Mesenchymal stem cell (in vitro differentiated cells and primary cell): ENCODE results near the gene MED27.

Experiments
- DNase-seq: peaks from one replicate; pipeline ENCODE4 v3.0.0-alpha.2; 2013
- H2AFZ ChIP-seq: one replicate; pipeline ENCODE4 v1.6.1; 2013; ENCODE audit warnings: low read depth, mild to moderate bottlenecking, control low read depth, inconsistent platforms, low read length, moderate library complexity
- H2AK5ac ChIP-seq: 2 replicates; pipeline ENCODE4 v1.6.1; 2013; ENCODE audit warnings: low read length, moderate library complexity, mild to moderate bottlenecking, inconsistent platforms; ENCODE audit not compliant: severe bottlenecking
- H2BK120ac ChIP-seq: one replicate; pipeline ENCODE4 v1.6.1; 2013; ENCODE audit warnings: low read depth, mild to moderate bottlenecking, inconsistent platforms, low read length, moderate library complexity
- H2BK12ac ChIP-seq, 2 experiments: one replicate each; pipeline ENCODE4 v1.6.1; 2013; ENCODE audit warnings: inconsistent platforms in 2 of 2, low read length in 2 of 2, mild to moderate bottlenecking in 2 of 2, moderate library complexity in 2 of 2, control low read depth in 1 of 2
- H2BK15ac ChIP-seq: one replicate; pipeline ENCODE4 v1.6.1; 2013; ENCODE audit warnings: mild to moderate bottlenecking, low read depth, inconsistent platforms; ENCODE audit not compliant: poor library complexity, severe bottlenecking
- H2BK5ac ChIP-seq: 2 replicates; pipeline ENCODE4 v1.6.1; 2013; ENCODE audit warnings: low read depth, mild to moderate bottlenecking, low read length, control low read depth, inconsistent platforms; ENCODE audit not compliant: poor library complexity, severe bottlenecking
- H3K14ac ChIP-seq, 2 experiments: one replicate each; pipeline ENCODE4 v1.6.1; 2013; ENCODE audit warnings: inconsistent platforms in 2 of 2, low read length in 2 of 2, control low read depth in 1 of 2, mild to moderate bottlenecking in 1 of 2, moderate library complexity in 1 of 2
- H3K18ac ChIP-seq, 2 experiments: one replicate each; pipeline ENCODE4 v1.6.1; 2013; ENCODE audit warnings: inconsistent platforms in 2 of 2, low read length in 2 of 2, control low read depth in 1 of 2, low read depth in 1 of 2, mild to moderate bottlenecking in 1 of 2
- H3K23ac ChIP-seq, 2 experiments: one replicate each; pipeline ENCODE4 v1.6.1; 2013; ENCODE audit warnings: inconsistent platforms in 2 of 2, low read length in 2 of 2, mild to moderate bottlenecking in 2 of 2, moderate library complexity in 2 of 2, control low read depth in 1 of 2
- H3K27ac ChIP-seq: 2 replicates; pipeline ENCODE4 v1.5.1; 2013; ENCODE audit warnings: mild to moderate bottlenecking, moderate library complexity, low read length, control low read depth, inconsistent platforms; ENCODE audit not compliant: poor library complexity, severe bottlenecking
- H3K27me3 ChIP-seq, 2 experiments: 2 replicates each; pipeline versions ENCODE4 v1.6.1 to v1.7.0; 2013; ENCODE audit warnings: low read length in 2 of 2, mild to moderate bottlenecking in 2 of 2, moderate library complexity in 2 of 2, control low read depth in 1 of 2, inconsistent platforms in 1 of 2; ENCODE audit not compliant: control insufficient read depth in 1 of 2, insufficient read depth in 1 of 2
- H3K36me3 ChIP-seq, 2 experiments: 2 replicates each; pipeline versions ENCODE4 v1.6.1 to v1.7.0; 2013; ENCODE audit warnings: low read length in 2 of 2, control low read depth in 1 of 2, inconsistent platforms in 1 of 2, low read depth in 1 of 2, mild to moderate bottlenecking in 1 of 2; ENCODE audit not compliant: insufficient read depth in 2 of 2, control insufficient read depth in 1 of 2
- H3K4ac ChIP-seq, 2 experiments: one replicate each; pipeline ENCODE4 v1.6.1; 2013; ENCODE audit warnings: inconsistent platforms in 2 of 2, low read length in 2 of 2, mild to moderate bottlenecking in 2 of 2, moderate library complexity in 2 of 2, control low read depth in 1 of 2, low read depth in 1 of 2
- H3K4me1 ChIP-seq: 2 replicates; pipeline ENCODE4 v1.6.1; 2013; ENCODE audit warnings: low read depth, low read length, control low read depth; ENCODE audit not compliant: control insufficient read depth, insufficient read depth
- H3K4me2 ChIP-seq: 2 replicates; pipeline ENCODE4 v1.6.1; 2013; ENCODE audit warnings: low read length, mild to moderate bottlenecking, inconsistent platforms; ENCODE audit not compliant: poor library complexity, severe bottlenecking
- H3K4me3 ChIP-seq, 2 experiments: 2 replicates each; pipeline versions ENCODE4 v1.5.1 to v1.7.0; 2013; ENCODE audit warnings: low read length in 2 of 2, mild to moderate bottlenecking in 2 of 2, control low read depth in 1 of 2, low read depth in 1 of 2; ENCODE audit not compliant: insufficient read depth in 1 of 2
- H3K79me1 ChIP-seq: replicated peaks from 2 replicates; pipeline ENCODE4 v1.6.1; 2013; ENCODE audit warnings: mild to moderate bottlenecking, control low read depth, low read length, inconsistent platforms; ENCODE audit not compliant: poor library complexity, severe bottlenecking
- H3K9ac ChIP-seq: 2 replicates; pipeline ENCODE4 v1.7.0; 2013; ENCODE audit warnings: mild to moderate bottlenecking, low read length, moderate library complexity
- H3K9me3 ChIP-seq: 2 replicates; pipeline ENCODE4 v1.7.0; 2013; ENCODE audit warnings: mild to moderate bottlenecking, low read length; ENCODE audit not compliant: control insufficient read depth
- H4K8ac ChIP-seq: one replicate; pipeline ENCODE4 v1.6.1; 2013; ENCODE audit warnings: inconsistent platforms, mild to moderate bottlenecking, low read length, moderate library complexity
- H4K91ac ChIP-seq: one replicate; pipeline ENCODE4 v1.6.1; 2013; ENCODE audit warnings: mild to moderate bottlenecking, low read length, inconsistent platforms
- WGBS: methylation state at CpG from one replicate; pipeline ENCODE4 v1.1.7; 2013; ENCODE audit warnings: mixed read lengths; 5-methylcytosine and 5-hydroxymethylcytosine counted together

MED27 gene

GRCh38 chr9:132044176-132044875 lies 35.3 kb downstream of the MED27 start:
- WGBS, result 70% methylated on average over 7 of the region's 8 CpGs
- H3K9ac ChIP-seq, result no peak overlapping the region
- peak overlapping the region; percentile 13 for H2AK5ac ChIP-seq
- no peak overlapping the region for H2BK120ac ChIP-seq
- H2BK15ac ChIP-seq, result no peak overlapping the region
- no peaks in the 10 kb centered on the region for H3K9me3 ChIP-seq
- H3K14ac ChIP-seq, result no peak overlapping the region
- peak overlapping the region; percentile 24 for H3K27ac ChIP-seq
- H3K23ac ChIP-seq, result no peak overlapping the region
- H3K36me3 ChIP-seq, result no peaks in the 10 kb centered on the region
- DNase-seq, result peak; percentile 38
- peak overlapping the region in 1 of 2 experiments; percentile 58 for H3K18ac ChIP-seq
- no peaks in the 10 kb centered on the region for H3K27me3 ChIP-seq
- no peak overlapping the region for H2AFZ ChIP-seq
- peaks cover 18% of the 10 kb centered on the region for H3K79me1 ChIP-seq
- H4K91ac ChIP-seq, result no peak overlapping the region
- no peak overlapping the region for H3K4me3 ChIP-seq
- peaks cover 16% of the 10 kb centered on the region for H3K4me1 ChIP-seq
- peak overlapping the region; percentile 18 for H3K4me2 ChIP-seq
- no peak overlapping the region for H3K4ac ChIP-seq
- H4K8ac ChIP-seq, result no peak overlapping the region
- no peak overlapping the region for H2BK12ac ChIP-seq
- H2BK5ac ChIP-seq, result no peak overlapping the region

DNA sequence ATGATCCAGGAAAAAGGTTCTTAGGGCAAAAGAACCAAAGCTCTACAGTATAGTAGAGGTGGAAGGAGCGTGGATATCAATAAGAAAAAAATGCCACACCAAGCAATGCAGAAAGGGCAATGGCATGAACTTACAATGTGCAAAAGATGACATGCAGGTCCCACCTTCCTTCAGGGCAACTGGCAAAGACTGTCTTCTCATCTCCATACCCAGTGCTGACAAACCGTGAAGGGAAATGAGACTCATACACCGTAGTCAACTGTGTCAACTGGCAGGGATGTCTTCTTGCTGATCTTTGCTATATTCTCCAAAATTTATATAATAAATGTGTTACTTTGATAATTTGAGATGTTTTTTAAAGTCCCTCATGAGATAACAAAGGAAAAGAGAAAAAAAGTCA lies 36.0 kb downstream of the MED27 start:
- Histone ChIP-seq H3K18ac (peak overlapping the region in 1 of 2 experiments; percentile 3), H3K9me3 (no peaks in the 10 kb centered on the region), H3K4me1 (peaks cover 16% of the 10 kb centered on the region), H3K36me3 (no peaks in the 10 kb centered on the region), H4K8ac (no peak overlapping the region), H3K4me3 (no peak overlapping the region), H3K23ac (no peak overlapping the region), H2BK5ac (no peak overlapping the region), H2AFZ (no peak overlapping the region), H3K27me3 (no peaks in the 10 kb centered on the region), H3K14ac (no peak overlapping the region), H3K4me2 (no peak overlapping the region), H2BK15ac (no peak overlapping the region), H3K9ac (no peak overlapping the region), H2AK5ac (no peak overlapping the region), H2BK120ac (no peak overlapping the region), H3K79me1 (peaks cover 18% of the 10 kb centered on the region), H4K91ac (peak overlapping the region; percentile 5), H3K4ac (no peak overlapping the region), H3K27ac (no peak overlapping the region), H2BK12ac (no peak overlapping the region)
- 89% methylated on average over 3 of the region's 3 CpGs for WGBS
- DNase-seq, result no peak

- Histone ChIP-seq H2AK5ac (no peak overlapping the region), H3K27ac (peak overlapping the region; percentile 65), H3K36me3 (no peaks in the 10 kb centered on the region), H2BK120ac (no peak overlapping the region), H3K23ac (no peak overlapping the region), H2AFZ (no peak overlapping the region), H3K9me3 (no peaks in the 10 kb centered on the region), H3K9ac (peak overlapping the region; percentile 45), H3K4me3 (no peak overlapping the region), H4K8ac (no peak overlapping the region), H3K14ac (no peak overlapping the region), H3K4me1 (peaks cover 12% of the 10 kb centered on the region), H3K4me2 (no peak overlapping the region), H3K79me1 (peaks cover 16% of the 10 kb centered on the region), H3K27me3 (no peaks in the 10 kb centered on the region), H3K4ac (no peak overlapping the region), H2BK15ac (no peak overlapping the region), H3K18ac (peak overlapping the region in 1 of 2 experiments; percentile 77), H2BK5ac (no peak overlapping the region), H4K91ac (no peak overlapping the region), H2BK12ac (no peak overlapping the region)
- WGBS, result 25% methylated on average over 4 of the region's 4 CpGs
- DNase-seq, result peak; percentile 91
Measured at GRCh38 chr9:132042324-132042723, 37.3 kb downstream of the MED27 start.

GRCh38 chr9:132041798-132042197 lies 37.9 kb downstream of the MED27 start:
- no peak overlapping the region for H3K4ac ChIP-seq
- no peak overlapping the region for H3K4me2 ChIP-seq
- no peaks in the 10 kb centered on the region for H3K9me3 ChIP-seq
- peak overlapping the region; percentile 39 for H2BK5ac ChIP-seq
- WGBS, result 95% methylated on average over 6 of the region's 9 CpGs
- no peaks in the 10 kb centered on the region for H3K36me3 ChIP-seq
- H3K4me3 ChIP-seq, result no peak overlapping the region
- peak overlapping the region; percentile 29 for H2BK120ac ChIP-seq
- H3K27me3 ChIP-seq, result no peaks in the 10 kb centered on the region
- no peak overlapping the region for H3K23ac ChIP-seq
- peak overlapping the region; percentile 4 for H2AK5ac ChIP-seq
- H3K4me1 ChIP-seq, result peaks cover 12% of the 10 kb centered on the region
- no peak overlapping the region for H3K9ac ChIP-seq
- H3K18ac ChIP-seq, result peak overlapping the region in 1 of 2 experiments; percentile 77
- no peak overlapping the region for H3K14ac ChIP-seq
- no peak overlapping the region for H2BK15ac ChIP-seq
- no peak for DNase-seq
- peaks cover 18% of the 10 kb centered on the region for H3K79me1 ChIP-seq
- H2BK12ac ChIP-seq, result peak overlapping the region; percentile 11 to 65
- H4K8ac ChIP-seq, result peak overlapping the region; percentile 59
- peak overlapping the region; percentile 65 for H3K27ac ChIP-seq
- H4K91ac ChIP-seq, result peak overlapping the region; percentile 73
- H2AFZ ChIP-seq, result no peak overlapping the region
